ENCODE measurements around the gene C9orf72. TPM values are rescaled to one million over a fixed set of nuclear protein-coding genes. Genes with fewer than 3 reads are reported as not detected.

Gene C9orf72
- total and polyA plus RNA-seq, 2 of the 13 experiments (the other 11 are each of a cell fraction or from before 2014, with no cell fraction given), result 3.1 to 5.9 TPM

DNA sequence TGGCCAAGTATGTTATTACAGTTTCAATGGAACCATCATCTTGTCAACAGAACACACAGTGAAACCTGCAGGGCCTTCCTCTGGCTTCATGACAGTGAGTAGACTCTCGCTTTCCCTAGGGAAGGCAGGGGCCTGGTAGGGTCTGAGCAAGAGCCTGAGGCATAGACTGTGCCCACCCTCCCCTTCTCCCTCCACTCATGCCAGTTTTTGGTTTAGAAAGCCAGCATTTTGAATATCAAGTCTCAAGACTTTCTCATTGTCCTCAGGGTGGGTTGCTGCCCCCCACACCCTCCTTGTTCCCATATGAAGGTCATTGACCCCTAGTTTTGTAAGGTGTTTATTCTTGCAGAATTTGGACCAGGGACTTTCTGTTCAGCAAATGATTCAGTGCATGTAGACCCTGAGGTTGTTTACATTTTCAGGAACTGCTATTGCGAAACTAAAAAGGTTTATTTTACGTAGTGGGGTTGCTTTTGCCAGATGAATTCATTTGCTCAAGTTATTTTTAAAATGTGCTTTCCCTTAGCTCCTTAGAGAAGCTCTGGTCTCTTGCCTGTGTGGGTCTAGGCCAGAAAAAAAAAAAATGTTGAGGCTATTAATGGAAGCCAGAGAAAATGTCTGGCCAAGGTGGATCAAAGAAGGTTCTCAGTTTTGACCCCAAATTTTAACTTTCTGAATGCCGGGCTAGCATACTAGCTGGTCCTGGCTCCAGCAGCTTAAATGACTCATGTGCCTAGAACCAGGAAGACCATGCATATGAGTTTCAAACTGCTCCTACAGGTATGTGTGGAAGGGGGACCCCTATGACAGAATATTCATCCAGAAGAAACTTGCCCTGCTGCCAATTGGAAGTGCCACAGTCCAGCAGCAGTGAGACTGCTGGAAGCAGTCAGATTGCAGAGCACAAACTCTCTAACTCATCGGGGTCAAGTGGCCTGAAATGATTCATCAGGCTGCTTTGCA is 33.5 kb downstream of the C9orf72 start:
- H3K27me3 ChIP-seq (ENCODE audit: control insufficient read depth in 1 of 2, insufficient read depth in 2 of 2, low read length in 2 of 2), result no peaks in the 10 kb centered on the region
- H4K20me1 ChIP-seq (ENCODE audit: insufficient read depth, low read length), result no peaks in the 10 kb centered on the region
- in situ Hi-C loops (cut with HindIII; ENCODE audit: extremely low pct_ligation_motif_present, low pct_unique_long_range_greater_than_20kb) (no loop called here), intact Hi-C loops (cut with micrococcal nuclease; ENCODE audit: unreplicated experiment) (no loop called here)
- no peaks in the 10 kb centered on the region for H3K36me3 ChIP-seq (replicated peaks in 1 of 2; ENCODE audit: control insufficient read depth in 1 of 2, insufficient read depth in 2 of 2, low read length in 2 of 2)
- 24% methylated on average over 5 of the region's 5 CpGs for WGBS (ENCODE audit: low lambda C conversion rate)
- no peak overlapping the region; the same call in 1 of the 2 replicates for H3K9ac ChIP-seq (ENCODE audit: insufficient read depth, low read depth, low read length)
- no TSS peak for BruUV-seq (replicated peaks)
- H3K79me2 ChIP-seq (ENCODE audit: insufficient read depth, low read length), result no peaks in the 10 kb centered on the region
- no peak overlapping the region for H2AFZ ChIP-seq (ENCODE audit: low read length)
- no peak overlapping the region for H3K4me3 ChIP-seq (replicated peaks in 1 of 3; ENCODE audit: insufficient read depth in 1 of 3, low read depth in 2 of 3, low read length in 3 of 3)
- H3K27ac ChIP-seq (ENCODE audit: extremely low read length, insufficient read depth, low read length), result peak overlapping the region; percentile 25
- ChIA-PET POLR2A (no interaction called here), CTCF (ENCODE audit: low intra/inter-chr PET ratio, low total read pairs) (no interaction called here)
- H3K4me1 ChIP-seq (ENCODE audit: insufficient read depth, low read length), result peaks cover 44% of the 10 kb centered on the region
- FAIRE-seq (peak; percentile 56), DNase-seq (ENCODE audit: low spot score) (peak; percentile 55), ATAC-seq (peak; percentile 73)
- no peaks in the 10 kb centered on the region for H3K9me3 ChIP-seq (ENCODE audit: low read length)
- peak overlapping the region; percentile 48 for H3K4me2 ChIP-seq (ENCODE audit: low read depth, low read length)
- TF ChIP-seq EEA1 (CRISPR knock-in tag; IDR thresholded peaks at IDR 0.05; ENCODE audit: borderline replicate concordance) (no peak), NCOR1 (IDR thresholded peaks at IDR 0.05; ENCODE audit: borderline replicate concordance, low read length) (peak; percentile 75; the same call in 1 of the 2 replicates), HOMEZ (CRISPR knock-in tag; IDR thresholded peaks at IDR 0.05; ENCODE audit: low read depth) (0 out of 2 replicates have a peak, but pooled peaks have one; percentile 33), ZNF83 (CRISPR knock-in tag; IDR thresholded peaks at IDR 0.05; ENCODE audit: borderline replicate concordance) (no peak), ESRRA (CRISPR knock-in tag; IDR thresholded peaks at IDR 0.05; ENCODE audit: low read depth) (no peak), NKX3-1 (CRISPR knock-in tag; IDR thresholded peaks at IDR 0.05) (no peak), ZSCAN20 (CRISPR knock-in tag; IDR thresholded peaks at IDR 0.05; ENCODE audit: borderline replicate concordance) (no peak), ATF4 (CRISPR knock-in tag; IDR thresholded peaks at IDR 0.05) (peak in 1 of 2 experiments; percentile 49; a peak in 1 of 4 replicates), REPIN1 (CRISPR knock-in tag; IDR thresholded peaks at IDR 0.05; ENCODE audit: borderline replicate concordance, low read depth) (no peak), MXD3 (CRISPR knock-in tag; IDR thresholded peaks at IDR 0.05) (no peak), FOXA3 (CRISPR knock-in tag; IDR thresholded peaks at IDR 0.05) (peak; percentile 94), ZNF333 (CRISPR knock-in tag; IDR thresholded peaks at IDR 0.05; ENCODE audit: borderline replicate concordance) (no peak), SAP130 (CRISPR knock-in tag; IDR thresholded peaks at IDR 0.05; ENCODE audit: low read depth) (peak; percentile 43), IRF9 (CRISPR knock-in tag; IDR thresholded peaks at IDR 0.05; ENCODE audit: borderline replicate concordance) (no peak)
- TF ChIP-seq, protein P1, sequence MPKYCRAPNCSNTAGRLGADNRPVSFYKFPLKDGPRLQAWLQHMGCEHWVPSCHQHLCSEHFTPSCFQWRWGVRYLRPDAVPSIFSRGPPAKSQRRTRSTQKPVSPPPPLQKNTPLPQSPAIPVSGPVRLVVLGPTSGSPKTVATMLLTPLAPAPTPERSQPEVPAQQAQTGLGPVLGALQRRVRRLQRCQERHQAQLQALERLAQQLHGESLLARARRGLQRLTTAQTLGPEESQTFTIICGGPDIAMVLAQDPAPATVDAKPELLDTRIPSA (CRISPR knock-in tag; IDR thresholded peaks at IDR 0.05; ENCODE audit: borderline replicate concordance), result no peak

Measured in HepG2 (cell line).